ENCODE measurements around the gene TRPM1.
A peak's percentile ranks its signal among the peaks of the same experiment; 100 is the strongest.

The TRPM1 gene

GRCh38 chr15:31116423-31117030, 15.0 kb upstream of the TRPM1 start (continued):
- TF ChIP-seq ZBTB17 (tag by site-specific recombination; IDR thresholded peaks at IDR 0.05): no peak
- no peak for TF ChIP-seq ZNF768 (tag by site-specific recombination; IDR thresholded peaks at IDR 0.05)
- TF ChIP-seq WT1 (tag by site-specific recombination; IDR thresholded peaks at IDR 0.05): no peak
- no peak for TF ChIP-seq KLF1 (tag by site-specific recombination; IDR thresholded peaks at IDR 0.05)
- TF ChIP-seq TCF7L2 (IDR thresholded peaks at IDR 0.05; ENCODE audit: borderline replicate concordance, low read depth, low read length): no peak
- no peak for TF ChIP-seq ZBTB20 (tag by site-specific recombination; IDR thresholded peaks at IDR 0.05)
- no peak for TF ChIP-seq SP3 (tag by site-specific recombination; IDR thresholded peaks at IDR 0.05)
- TF ChIP-seq GFI1B (tag by site-specific recombination; IDR thresholded peaks at IDR 0.05): no peak
- peak; percentile 20; the same call in 1 of the 2 replicates for TF ChIP-seq ZNF654 (tag by site-specific recombination; IDR thresholded peaks at IDR 0.05; ENCODE audit: low read depth)
- TF ChIP-seq GLI2 (tag by site-specific recombination; IDR thresholded peaks at IDR 0.05; ENCODE audit: borderline replicate concordance, low read depth): no peak
- no peak for TF ChIP-seq ZNF645 (tag by site-specific recombination; IDR thresholded peaks at IDR 0.05)
- TF ChIP-seq KLF16 (tag by site-specific recombination; IDR thresholded peaks at IDR 0.05): no peak
- TF ChIP-seq SALL2 (tag by site-specific recombination; IDR thresholded peaks at IDR 0.05; ENCODE audit: borderline replicate concordance): no peak
- no peak for TF ChIP-seq ZNF26 (tag by site-specific recombination; IDR thresholded peaks at IDR 0.05)
- TF ChIP-seq ZNF362 (tag by site-specific recombination; IDR thresholded peaks at IDR 0.05): no peak
- no peak for TF ChIP-seq GLIS2 (tag by site-specific recombination; IDR thresholded peaks at IDR 0.05)
- no peak for TF ChIP-seq SCRT1 (tag by site-specific recombination; IDR thresholded peaks at IDR 0.05; ENCODE audit: borderline replicate concordance)
- TF ChIP-seq ELK4 (IDR thresholded peaks at IDR 0.05; ENCODE audit: borderline replicate concordance, low read depth, low read length): no peak
- TF ChIP-seq ZNF518A (tag by site-specific recombination; conservative IDR thresholded peaks at IDR 0.05; ENCODE audit: low read depth): peak; percentile 63
- TF ChIP-seq ZNF658 (tag by site-specific recombination; IDR thresholded peaks at IDR 0.05): no peak
- no peak for TF ChIP-seq ZNF10 (tag by site-specific recombination; IDR thresholded peaks at IDR 0.05)
- TF ChIP-seq ZNF561 (tag by site-specific recombination; IDR thresholded peaks at IDR 0.05; ENCODE audit: borderline replicate concordance): no peak
- no peak for TF ChIP-seq PRDM2 (tag by site-specific recombination; IDR thresholded peaks at IDR 0.05; ENCODE audit: borderline replicate concordance)
- no peak for TF ChIP-seq ZNF221 (tag by site-specific recombination; IDR thresholded peaks at IDR 0.05; ENCODE audit: borderline replicate concordance)
